Measurements from ENCODE around the gene CDK2AP2. TPM values are rescaled to one million over a fixed set of nuclear protein-coding genes. Genes with fewer than 3 reads are reported as not detected.

CDK2AP2 gene
- total RNA-seq, 2 experiments from 2014 or later, result 53.5 to 55.5 TPM

- ChIA-PET CTCF (interaction anchor here (1.4 kb wide), 1 partner anchor 144 kb away, joined by 3 read pairs; no protein-coding TSS in a partner anchor), POLR2A (interaction anchor here (1.4 to 1.6 kb wide), 2 partner anchors 10 to 11 kb away, joined by 4 to 5 read pairs; partner anchors contain the start of gene PITPNM1)
- DNase-seq, result no peak
- H3K27me3 Mint-ChIP-seq, result no peaks in the 10 kb centered on the region
- H3K4me1 Mint-ChIP-seq (ENCODE audit: low read depth), result peaks cover 2% of the 10 kb centered on the region
- H3K27ac Mint-ChIP-seq, result no peak overlapping the region
- peaks cover 16% of the 10 kb centered on the region for H3K36me3 Mint-ChIP-seq (ENCODE audit: low read depth)
- TF ChIP-seq CTCF (IDR thresholded peaks at IDR 0.05), result no peak
- no peaks in the 10 kb centered on the region for H3K9me3 Mint-ChIP-seq
- intact Hi-C loops (cut with micrococcal nuclease), result no loop called here
- H3K4me3 Mint-ChIP-seq, result no peak overlapping the region
- no peak for ATAC-seq
Observed at GRCh38 chr11:67495234-67496005, 12.5 kb downstream of the CDK2AP2 start.

GRCh38 chr11:67494371-67495233 is 13.4 kb downstream of the CDK2AP2 start:
- no peaks in the 10 kb centered on the region for H3K27me3 Mint-ChIP-seq
- H3K27ac Mint-ChIP-seq, result no peak overlapping the region
- POLR2A ChIA-PET, result interaction anchor here (1.4 to 1.6 kb wide), 2 partner anchors 11 kb away, joined by 4 to 5 read pairs; partner anchors contain the start of gene PITPNM1

GRCh38 chr11:67493548-67494370 is 14.2 kb downstream of the CDK2AP2 start:
- H3K4me3 Mint-ChIP-seq, result no peak overlapping the region
- no peak for DNase-seq
- no peaks in the 10 kb centered on the region for H3K9me3 Mint-ChIP-seq
- H3K27ac Mint-ChIP-seq, result no peak overlapping the region
- no peaks in the 10 kb centered on the region for H3K27me3 Mint-ChIP-seq
- no peak for TF ChIP-seq CTCF (IDR thresholded peaks at IDR 0.05)
- intact Hi-C loops (cut with micrococcal nuclease), result no loop called here
- H3K36me3 Mint-ChIP-seq (ENCODE audit: low read depth), result peaks cover 18% of the 10 kb centered on the region
- CTCF ChIA-PET, result no interaction called here
- POLR2A ChIA-PET, result interaction anchor here (0.8 to 10.7 kb wide), 4 partner anchors 9 to 152 kb away, joined by 4 to 108 read pairs (median 4); partner anchors contain the start of gene PITPNM1
- H3K4me1 Mint-ChIP-seq (ENCODE audit: low read depth), result peaks cover 11% of the 10 kb centered on the region
- no peak for ATAC-seq

More at GRCh38 chr11:67494371-67495233, 13.4 kb downstream of the CDK2AP2 start:
- Mint-ChIP-seq H3K4me1 (ENCODE audit: low read depth) (peaks cover 5% of the 10 kb centered on the region), H3K9me3 (no peaks in the 10 kb centered on the region), H3K36me3 (ENCODE audit: low read depth) (peaks cover 17% of the 10 kb centered on the region), H3K4me3 (no peak overlapping the region)
- intact Hi-C loops (cut with micrococcal nuclease), result no loop called here
- TF ChIP-seq CTCF (IDR thresholded peaks at IDR 0.05), result no peak
- ATAC-seq, result no peak
- CTCF ChIA-PET, result no interaction called here
- DNase-seq, result no peak

GRCh38 chr11:67492801-67493547 is 15.0 kb downstream of the CDK2AP2 start:
- no peaks in the 10 kb centered on the region for H3K9me3 Mint-ChIP-seq
- ATAC-seq (peak; percentile 32), DNase-seq (no peak)
- H3K27ac Mint-ChIP-seq, result peak overlapping the region; percentile 13
- intact Hi-C loops (cut with micrococcal nuclease), result no loop called here
- H3K27me3 Mint-ChIP-seq, result no peaks in the 10 kb centered on the region
- TF ChIP-seq CTCF (IDR thresholded peaks at IDR 0.05), result no peak
- CTCF ChIA-PET, result interaction anchor here (1.9 kb wide), 1 partner anchor 13 kb away, joined by 4 read pairs; the partner anchor contains the start of gene PITPNM1
- H3K36me3 Mint-ChIP-seq (ENCODE audit: low read depth), result peaks cover 26% of the 10 kb centered on the region
- POLR2A ChIA-PET, result interaction anchor here (0.8 to 10.7 kb wide), 6 partner anchors 8 to 151 kb away, joined by 3 to 108 read pairs (median 4); partner anchors contain the start of genes NUDT8, PITPNM1 and PTPRCAP
- H3K4me1 Mint-ChIP-seq (ENCODE audit: low read depth), result peaks cover 19% of the 10 kb centered on the region
- no peak overlapping the region for H3K4me3 Mint-ChIP-seq
